Measurements from ENCODE around the gene MAP3K20. TPM values are rescaled to one million over a fixed set of nuclear protein-coding genes. Genes with fewer than 3 reads are reported as not detected.

Gene MAP3K20
- total and polyA plus RNA-seq, 2 of the 8 experiments (the other 6 are each of a cell fraction or from before 2014, with no cell fraction given): 3.1 to 11.1 TPM

DNA sequence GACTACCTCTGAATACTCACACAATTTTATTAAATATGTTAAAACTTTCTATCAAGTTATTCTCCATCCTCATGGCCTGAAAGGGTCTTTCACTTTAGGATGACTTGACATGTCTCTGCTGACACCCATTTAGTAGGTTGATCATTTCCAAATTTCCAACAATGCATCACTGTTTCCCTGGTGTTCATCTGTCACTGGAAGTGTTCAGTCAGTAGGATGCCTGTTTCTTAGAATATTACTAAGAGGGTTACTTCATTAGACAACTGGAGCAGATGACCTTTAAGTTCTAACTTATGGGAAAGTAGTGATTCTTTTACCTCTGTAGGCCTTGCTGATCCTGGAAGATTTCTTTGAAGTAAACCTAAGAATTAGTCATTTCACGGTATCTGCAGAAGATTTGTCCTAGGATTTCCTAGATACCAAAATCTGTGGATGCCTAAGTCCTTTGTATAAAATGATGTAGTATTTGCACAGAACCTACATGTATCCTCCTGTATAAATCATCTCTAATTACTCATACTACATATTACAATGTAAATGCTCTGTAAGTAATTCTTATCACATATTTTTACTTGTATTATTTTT lies 77.7 kb downstream of the MAP3K20 start:
- Histone ChIP-seq H4K5ac (ENCODE audit: insufficient read length, low read depth, low read length) (no peak overlapping the region), H4K91ac (replicated peaks; ENCODE audit: insufficient read length, low read length) (no peak overlapping the region), H3K4me3 (ENCODE audit: extremely low read depth in 1 of 4, insufficient read depth in 2 of 4, low read depth in 3 of 4, low read length in 4 of 4) (no peak overlapping the region), H3K56ac (replicated peaks; ENCODE audit: insufficient read length, low read depth, low read length) (no peak overlapping the region), H2AK5ac (ENCODE audit: low read depth, low read length) (no peak overlapping the region), H4K8ac (ENCODE audit: extremely low read depth, insufficient read depth, low read length) (no peak overlapping the region), H3K18ac (ENCODE audit: extremely low read depth, low read length) (no peak overlapping the region), H3K79me1 (ENCODE audit: low read depth, low read length) (no peaks in the 10 kb centered on the region), H2BK15ac (ENCODE audit: low read length) (no peak overlapping the region), H2BK20ac (ENCODE audit: low read length) (no peak overlapping the region), H3K4ac (replicated peaks; ENCODE audit: insufficient read length, low read depth, low read length) (no peak overlapping the region), H3K23ac (ENCODE audit: insufficient read length) (no peak overlapping the region), H3K4me2 (ENCODE audit: insufficient read depth in 1 of 2, low read depth in 2 of 2, low read length in 2 of 2) (no peak overlapping the region), H3K36me3 (ENCODE audit: control insufficient read depth in 2 of 4, insufficient read depth in 4 of 4, low read length in 3 of 4) (no peaks in the 10 kb centered on the region), H3K27ac (ENCODE audit: low read depth, low read length) (no peak overlapping the region), H2BK5ac (ENCODE audit: low read depth, low read length) (no peak overlapping the region), H2AFZ (ENCODE audit: low read length) (no peak overlapping the region), H3K79me2 (ENCODE audit: control insufficient read depth in 1 of 2, insufficient read depth in 2 of 2, low read length in 2 of 2) (no peaks in the 10 kb centered on the region), H4K20me1 (replicated peaks in 1 of 2; ENCODE audit: control insufficient read depth in 1 of 2, insufficient read depth in 2 of 2, low read length in 2 of 2) (no peaks in the 10 kb centered on the region), H3K9ac (replicated peaks in 1 of 4; ENCODE audit: extremely low read depth in 1 of 4, low read depth in 3 of 4, low read length in 3 of 4) (no peak overlapping the region), H3K23me2 (ENCODE audit: low read depth, low read length) (no peaks in the 10 kb centered on the region), H3K27me3 (replicated peaks in 1 of 4; ENCODE audit: control insufficient read depth in 3 of 4, extremely low read depth in 1 of 4, insufficient read depth in 3 of 4, low read length in 3 of 4) (no peaks in the 10 kb centered on the region), H3K14ac (ENCODE audit: insufficient read length) (no peak overlapping the region), H3K4me1 (replicated peaks in 1 of 4; ENCODE audit: control insufficient read depth in 3 of 4, insufficient read depth in 4 of 4, low read length in 3 of 4) (peaks cover 0 to 2% (median 0%) of the 10 kb centered on the region in 4 experiments; a peak in 2 of 7 replicates), H3K9me3 (ENCODE audit: insufficient read depth in 2 of 2, low read depth in 1 of 2, low read length in 1 of 2) (peaks cover 9 to 11% of the 10 kb centered on the region in 2 experiments), H2BK120ac (replicated peaks; ENCODE audit: low read depth, low read length) (no peak overlapping the region), H2BK12ac (ENCODE audit: low read depth, low read length) (no peak overlapping the region)
- POLR2A ChIA-PET (ENCODE audit: partially characterized antibody): no interaction called here
- DNase-seq (ENCODE audit: low read depth in 1 of 2, low spot score in 2 of 2): no peak
- WGBS, 2 experiments (ENCODE audit: extremely low coverage in 1 of 2, insufficient coverage in 1 of 2, insufficient read length in 1 of 2, insufficient replicate concordance in 2 of 2, low coverage in 1 of 2, low lambda C conversion rate in 2 of 2, missing lambda C conversion rate in 1 of 2): 95% methylated on average over 1 of the region's 1 CpG; no CpG with 5 or more reads in 1 of the 2 experiments
- no peak for FAIRE-seq
- CTCF ChIA-PET (ENCODE audit: partially characterized antibody): no interaction called here
- no peak for TF ChIP-seq SIRT6 (IDR thresholded peaks at IDR 0.05; ENCODE audit: low read length)
- TF ChIP-seq RBBP5 (IDR thresholded peaks at IDR 0.05; ENCODE audit: borderline replicate concordance, low read depth, low read length): no peak
- TF ChIP-seq SP2 (IDR thresholded peaks at IDR 0.05; ENCODE audit: low read length): no peak
- TF ChIP-seq KDM1A (IDR thresholded peaks at IDR 0.05; ENCODE audit: borderline replicate concordance, low read length): no peak
- TF ChIP-seq, protein P1, sequence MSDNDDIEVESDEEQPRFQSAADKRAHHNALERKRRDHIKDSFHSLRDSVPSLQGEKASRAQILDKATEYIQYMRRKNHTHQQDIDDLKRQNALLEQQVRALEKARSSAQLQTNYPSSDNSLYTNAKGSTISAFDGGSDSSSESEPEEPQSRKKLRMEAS (IDR thresholded peaks at IDR 0.05): no peak
- TF ChIP-seq, protein P2, sequence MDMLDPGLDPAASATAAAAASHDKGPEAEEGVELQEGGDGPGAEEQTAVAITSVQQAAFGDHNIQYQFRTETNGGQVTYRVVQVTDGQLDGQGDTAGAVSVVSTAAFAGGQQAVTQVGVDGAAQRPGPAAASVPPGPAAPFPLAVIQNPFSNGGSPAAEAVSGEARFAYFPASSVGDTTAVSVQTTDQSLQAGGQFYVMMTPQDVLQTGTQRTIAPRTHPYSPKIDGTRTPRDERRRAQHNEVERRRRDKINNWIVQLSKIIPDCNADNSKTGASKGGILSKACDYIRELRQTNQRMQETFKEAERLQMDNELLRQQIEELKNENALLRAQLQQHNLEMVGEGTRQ (IDR thresholded peaks at IDR 0.05; ENCODE audit: low read length): no peak
- TF ChIP-seq FOSL1 (IDR thresholded peaks at IDR 0.05; ENCODE audit: insufficient read depth, low read depth, low read length): no peak
- TF ChIP-seq CTBP2 (IDR thresholded peaks at IDR 0.05; ENCODE audit: borderline replicate concordance, insufficient read depth, insufficient read length, low read length): no peak
- no peak for TF ChIP-seq SP4 (IDR thresholded peaks at IDR 0.05; ENCODE audit: low read length)
- no peak for TF ChIP-seq SIX5 (IDR thresholded peaks at IDR 0.05; ENCODE audit: low read depth, low read length)
- TF ChIP-seq GTF2F1 (IDR thresholded peaks at IDR 0.05; ENCODE audit: borderline replicate concordance, low read depth, low read length): no peak

All from H1 (cell line).